Measurements from ENCODE around the gene HPCAL1. TPM values are rescaled to one million over a fixed set of nuclear protein-coding genes. Genes with fewer than 3 reads are reported as not detected.

The HPCAL1 gene
- total RNA-seq, 2 donors from 2014 or later: 44.2 TPM

- peaks cover 42% of the 10 kb centered on the region for H3K4me1 Mint-ChIP-seq
Measured at GRCh38 chr2:10371441-10372196, 68.9 kb downstream of the HPCAL1 start.

GRCh38 chr2:10372203-10372861 is 69.6 kb downstream of the HPCAL1 start:
- peaks cover 40% of the 10 kb centered on the region for H3K4me1 Mint-ChIP-seq
- no peaks in the 10 kb centered on the region for H3K36me3 Mint-ChIP-seq (ENCODE audit: low read depth)
- H3K27ac Mint-ChIP-seq: peak overlapping the region; percentile 8
- no peaks in the 10 kb centered on the region for H3K27me3 Mint-ChIP-seq
- DNase-seq: no peak
- no peak overlapping the region for H3K4me3 Mint-ChIP-seq
- H3K9me3 ChIP-seq (ENCODE audit: control insufficient read depth, low read length, poor library complexity, severe bottlenecking): no peaks in the 10 kb centered on the region
- no peak for ATAC-seq

More at GRCh38 chr2:10371441-10372196, 68.9 kb downstream of the HPCAL1 start:
- Mint-ChIP-seq H3K27me3 (no peaks in the 10 kb centered on the region), H3K4me3 (no peak overlapping the region), H3K27ac (peak overlapping the region; percentile 8), H3K36me3 (ENCODE audit: low read depth) (no peaks in the 10 kb centered on the region)
- ATAC-seq (no peak), DNase-seq (no peak)
- no peaks in the 10 kb centered on the region for H3K9me3 ChIP-seq (ENCODE audit: control insufficient read depth, low read length, poor library complexity, severe bottlenecking)

- DNase-seq: no peak
- H3K4me1 Mint-ChIP-seq: peaks cover 42% of the 10 kb centered on the region
- no peaks in the 10 kb centered on the region for H3K9me3 ChIP-seq (ENCODE audit: control insufficient read depth, low read length, poor library complexity, severe bottlenecking)
- no peak for ATAC-seq
- no peak overlapping the region for H3K4me3 Mint-ChIP-seq
- H3K27ac Mint-ChIP-seq: no peak overlapping the region
- H3K36me3 Mint-ChIP-seq (ENCODE audit: low read depth): no peaks in the 10 kb centered on the region
- no peaks in the 10 kb centered on the region for H3K27me3 Mint-ChIP-seq
Measured at GRCh38 chr2:10372862-10373240, 70.1 kb downstream of the HPCAL1 start.

- Mint-ChIP-seq H3K36me3 (ENCODE audit: low read depth) (no peaks in the 10 kb centered on the region), H3K4me1 (peaks cover 46% of the 10 kb centered on the region), H3K4me3 (no peak overlapping the region), H3K27ac (peak overlapping the region; percentile 81), H3K27me3 (no peaks in the 10 kb centered on the region)
- ATAC-seq: no peak
- no peak for DNase-seq
- H3K9me3 ChIP-seq (ENCODE audit: control insufficient read depth, low read length, poor library complexity, severe bottlenecking): no peaks in the 10 kb centered on the region
Measured at GRCh38 chr2:10373931-10374330, 71.2 kb downstream of the HPCAL1 start.

- Mint-ChIP-seq H3K4me3 (no peak overlapping the region), H3K4me1 (peaks cover 48% of the 10 kb centered on the region), H3K27me3 (no peaks in the 10 kb centered on the region), H3K27ac (peak overlapping the region; percentile 81), H3K36me3 (ENCODE audit: low read depth) (no peaks in the 10 kb centered on the region)
- DNase-seq: no peak
- ATAC-seq: no peak
- no peaks in the 10 kb centered on the region for H3K9me3 ChIP-seq (ENCODE audit: control insufficient read depth, low read length, poor library complexity, severe bottlenecking)
Measured at GRCh38 chr2:10374362-10374943, 71.7 kb downstream of the HPCAL1 start.

- Mint-ChIP-seq H3K4me1 (peaks cover 55% of the 10 kb centered on the region), H3K27ac (peak overlapping the region; percentile 81), H3K27me3 (no peaks in the 10 kb centered on the region), H3K4me3 (no peak overlapping the region), H3K36me3 (ENCODE audit: low read depth) (no peaks in the 10 kb centered on the region)
- ATAC-seq (peak; percentile 54), DNase-seq (no peak)
- no peaks in the 10 kb centered on the region for H3K9me3 ChIP-seq (ENCODE audit: control insufficient read depth, low read length, poor library complexity, severe bottlenecking)
Measured at GRCh38 chr2:10375570-10376281, 73.0 kb downstream of the HPCAL1 start.

- ATAC-seq: no peak
- H3K27me3 Mint-ChIP-seq: no peaks in the 10 kb centered on the region
- H3K36me3 Mint-ChIP-seq (ENCODE audit: low read depth): no peaks in the 10 kb centered on the region
- no peak for DNase-seq
- no peaks in the 10 kb centered on the region for H3K9me3 ChIP-seq (ENCODE audit: control insufficient read depth, low read length, poor library complexity, severe bottlenecking)
- peaks cover 70% of the 10 kb centered on the region for H3K4me1 Mint-ChIP-seq
- peak overlapping the region; percentile 79 for H3K27ac Mint-ChIP-seq
- peak overlapping the region; percentile 63 for H3K4me3 Mint-ChIP-seq
Measured at GRCh38 chr2:10377052-10377746, 74.5 kb downstream of the HPCAL1 start.

GRCh38 chr2:10377747-10378085 is 75.0 kb downstream of the HPCAL1 start:
- peaks cover 71% of the 10 kb centered on the region for H3K4me1 Mint-ChIP-seq
- H3K4me3 Mint-ChIP-seq: peak overlapping the region; percentile 63
- H3K9me3 ChIP-seq (ENCODE audit: control insufficient read depth, low read length, poor library complexity, severe bottlenecking): no peaks in the 10 kb centered on the region
- H3K27ac Mint-ChIP-seq: peak overlapping the region; percentile 79
- no peaks in the 10 kb centered on the region for H3K36me3 Mint-ChIP-seq (ENCODE audit: low read depth)
- no peak for ATAC-seq
- no peak for DNase-seq
- no peaks in the 10 kb centered on the region for H3K27me3 Mint-ChIP-seq

GRCh38 chr2:10378189-10378588 is 75.5 kb downstream of the HPCAL1 start:
- Mint-ChIP-seq H3K27me3 (no peaks in the 10 kb centered on the region), H3K27ac (peak overlapping the region; percentile 79), H3K36me3 (ENCODE audit: low read depth) (no peaks in the 10 kb centered on the region), H3K4me1 (peaks cover 69% of the 10 kb centered on the region), H3K4me3 (peak overlapping the region; percentile 63)
- ATAC-seq: peak; percentile 32
- H3K9me3 ChIP-seq (ENCODE audit: control insufficient read depth, low read length, poor library complexity, severe bottlenecking): no peaks in the 10 kb centered on the region
- DNase-seq: no peak

- peaks cover 68% of the 10 kb centered on the region for H3K4me1 Mint-ChIP-seq
- H3K27ac Mint-ChIP-seq: peak overlapping the region; percentile 90
- H3K27me3 Mint-ChIP-seq: no peaks in the 10 kb centered on the region
- H3K4me3 Mint-ChIP-seq: peak overlapping the region; percentile 55
- H3K36me3 Mint-ChIP-seq (ENCODE audit: low read depth): no peaks in the 10 kb centered on the region
- H3K9me3 ChIP-seq (ENCODE audit: control insufficient read depth, low read length, poor library complexity, severe bottlenecking): no peaks in the 10 kb centered on the region
- DNase-seq (no peak), ATAC-seq (no peak)
Measured at GRCh38 chr2:10380048-10380926, 77.6 kb downstream of the HPCAL1 start.

- ATAC-seq: no peak
- no peaks in the 10 kb centered on the region for H3K9me3 ChIP-seq (ENCODE audit: control insufficient read depth, low read length, poor library complexity, severe bottlenecking)
- H3K27ac Mint-ChIP-seq: peak overlapping the region; percentile 90
- peak overlapping the region; percentile 74 for H3K4me3 Mint-ChIP-seq
- no peak for DNase-seq
- H3K36me3 Mint-ChIP-seq (ENCODE audit: low read depth): no peaks in the 10 kb centered on the region
- H3K4me1 Mint-ChIP-seq: peaks cover 69% of the 10 kb centered on the region
- no peaks in the 10 kb centered on the region for H3K27me3 Mint-ChIP-seq
Measured at GRCh38 chr2:10381997-10382353, 79.3 kb downstream of the HPCAL1 start.

- H3K9me3 ChIP-seq (ENCODE audit: control insufficient read depth, low read length, poor library complexity, severe bottlenecking): no peaks in the 10 kb centered on the region
- H3K4me1 Mint-ChIP-seq: peaks cover 70% of the 10 kb centered on the region
- peak in 1 of 3 donors; percentile 16 for DNase-seq
- H3K4me3 Mint-ChIP-seq: peak overlapping the region; percentile 74
- H3K27me3 Mint-ChIP-seq: no peaks in the 10 kb centered on the region
- peak; percentile 89 for ATAC-seq
- no peaks in the 10 kb centered on the region for H3K36me3 Mint-ChIP-seq (ENCODE audit: low read depth)
- H3K27ac Mint-ChIP-seq: peak overlapping the region; percentile 90
Measured at GRCh38 chr2:10382354-10383061, 79.8 kb downstream of the HPCAL1 start.

Data from T-helper 17 cell (primary cell).